Endothelial cell of umbilical vein (primary cell): ENCODE measurements around the gene PRIMPOL. TPM values are rescaled to one million over a fixed set of nuclear protein-coding genes. Genes with fewer than 3 reads are reported as not detected.

Experiments
- BruUV-seq: library from RNA; stranded (reverse); fragments of 400-500 nt; replicated peaks from 2 replicates; lab custom pipeline; 2021; lab: Mats Ljungman, UMichigan
- CTCF ChIA-PET: fragments of 300-600, 350-600 bp; sonication (Branson Sonifier 250); formaldehyde crosslinking; loops from one replicate; lab custom pipeline; 2021; ENCODE audit warnings: antibody characterized with exemption, inconsistent platforms; lab: Charles Lee
- POLR2A ChIA-PET: fragments of 300-600, 350-600 bp; sonication (Branson Sonifier 250); formaldehyde crosslinking; loops from one replicate; lab custom pipeline; 2021; ENCODE audit warnings: antibody characterized with exemption, inconsistent platforms; lab: Charles Lee
- DNase-seq: peaks from one replicate; pipeline ENCODE4 v3.0.0-alpha.2; 2011; ENCODE audit warnings: low read depth, low spot score
- FAIRE-seq: peaks from 2 replicates; lab custom pipeline; 2011; peaks lifted over from hg19 to GRCh38; lab: Jason Lieb, UNC
- H2AFZ ChIP-seq: 2 replicates; pipeline ENCODE4 v1.6.0; 2012; ENCODE audit warnings: low read depth, low read length, control low read depth, inconsistent platforms
- H3K27ac ChIP-seq: 2 replicates; pipeline ENCODE4 v1.5.1; 2011; ENCODE audit warnings: low read depth, mild to moderate bottlenecking, control low read depth, low read length, moderate library complexity; ENCODE audit not compliant: insufficient read depth
- H3K27me3 ChIP-seq, 2 experiments: 2 replicates each; pipeline versions ENCODE4 v1.6.0 to v1.6.1; 2011; ENCODE audit warnings: low read length in 2 of 2, mixed read lengths in 1 of 2; ENCODE audit not compliant: control insufficient read depth in 2 of 2, insufficient read depth in 2 of 2
- H3K36me3 ChIP-seq, 2 experiments: 2 replicates in 1 of 2; 3 replicates in 1 of 2; pipeline ENCODE4 v1.5.1; 2011; ENCODE audit warnings: low read length in 2 of 2, mild to moderate bottlenecking in 1 of 2, moderate library complexity in 1 of 2; ENCODE audit not compliant: control insufficient read depth in 2 of 2, insufficient read depth in 2 of 2; ENCODE audit errors: extremely low read depth in 1 of 2
- H3K4me1 ChIP-seq: 3 replicates; pipeline ENCODE4 v1.5.1; 2011; ENCODE audit warnings: mild to moderate bottlenecking, low read length; ENCODE audit not compliant: control insufficient read depth, insufficient read depth; ENCODE audit errors: extremely low read depth
- H3K4me2 ChIP-seq: 2 replicates; pipeline ENCODE4 v1.6.1; 2011; ENCODE audit warnings: low read length, control low read depth, mixed read lengths; ENCODE audit not compliant: insufficient read depth
- H3K4me3 ChIP-seq, 3 experiments: fragments of 200-600 bp in 1 of 3; sonication (generic), shearing (Covaris generic) in 1 of 3; replicated peaks in 1 of 3; 2 replicates each; pipeline ENCODE4 v1.5.1; 2011 to 2016; ENCODE audit warnings: control low read depth in 3 of 3, low read length in 3 of 3, mild to moderate bottlenecking in 2 of 3, inconsistent platforms in 1 of 3, low read depth in 1 of 3, moderate library complexity in 1 of 3; ENCODE audit not compliant: insufficient read depth in 1 of 3
- H3K79me2 ChIP-seq: 2 replicates; pipeline ENCODE4 v1.6.0; 2012; ENCODE audit warnings: low read length, inconsistent platforms; ENCODE audit not compliant: control insufficient read depth, insufficient read depth
- H3K9ac ChIP-seq: replicated peaks from 2 replicates; pipeline ENCODE3; 2011; ENCODE audit warnings: low read length, control low read depth; ENCODE audit not compliant: insufficient read depth; ENCODE audit errors: extremely low read depth
- H3K9me1 ChIP-seq: replicated peaks from 3 replicates; pipeline ENCODE4 v1.6.0; 2011; ENCODE audit warnings: mild to moderate bottlenecking, low read length; ENCODE audit not compliant: control insufficient read depth, insufficient read depth; ENCODE audit errors: extremely low read depth
- H3K9me3 ChIP-seq: replicated peaks from 2 replicates; pipeline ENCODE4 v1.5.1; 2012; ENCODE audit warnings: low read length, inconsistent platforms; ENCODE audit not compliant: control insufficient read depth, insufficient read depth
- H4K20me1 ChIP-seq: replicated peaks from 2 replicates; pipeline ENCODE3; 2011; ENCODE audit warnings: mild to moderate bottlenecking, low read length; ENCODE audit not compliant: control insufficient read depth, insufficient read depth; ENCODE audit errors: extremely low read depth
- EZH2 ChIP-seq: IDR thresholded peaks from 2 replicates; pipeline ENCODE4 v1.6.1; 2012; ENCODE audit warnings: borderline replicate concordance, low read depth, mild to moderate bottlenecking, moderate library complexity, low read length, inconsistent platforms; ENCODE audit not compliant: severe bottlenecking
- FOS ChIP-seq: IDR thresholded peaks from 2 replicates; pipeline ENCODE4 v1.6.1; 2011; ENCODE audit warnings: mild to moderate bottlenecking, low read length, moderate library complexity, borderline replicate concordance; ENCODE audit not compliant: insufficient read depth
- GATA2 ChIP-seq: IDR thresholded peaks from 2 replicates; pipeline ENCODE4 v1.7.0; 2011; ENCODE audit warnings: low read depth, mild to moderate bottlenecking, moderate library complexity, mixed read lengths, low read length; ENCODE audit not compliant: insufficient read length, insufficient read depth
- JUN ChIP-seq: IDR thresholded peaks from 2 replicates; pipeline ENCODE4 v1.6.1; 2011; ENCODE audit warnings: borderline replicate concordance, low read depth; ENCODE audit not compliant: insufficient read length, insufficient read depth
- MYC ChIP-seq: IDR thresholded peaks from one replicate; pipeline ENCODE4 v1.6.1; 2011; ENCODE audit warnings: mild to moderate bottlenecking, low read depth, low read length
- POLR2A ChIP-seq: IDR thresholded peaks from 2 replicates; pipeline ENCODE4 v1.6.1; 2012; ENCODE audit warnings: low read depth, mild to moderate bottlenecking, control low read depth, low read length
- POLR2AphosphoS5 ChIP-seq: IDR thresholded peaks from 2 replicates; pipeline ENCODE4 v1.6.1; 2012; ENCODE audit warnings: low read depth, mild to moderate bottlenecking, control low read depth, low read length, moderate library complexity; ENCODE audit not compliant: insufficient read depth
- dilution Hi-C: fragments of 300-500 bp; cut with MboI; formaldehyde crosslinking; loops from one replicate; pipeline ENCODE4 v1.15.0; 2019; ENCODE audit warnings: low sequenced_read_pairs; ENCODE audit not compliant: extremely low pct_ligation_motif_present
- intact Hi-C: fragments of 100-400 bp; cut with micrococcal nuclease; formaldehyde crosslinking; loops from one replicate; pipeline ENCODE4 v1.10.0; 2022
- polyA plus RNA-seq, 4 experiments: library from polyadenylated mRNA; depleted of rRNA in 3 of 4; stranded (reverse) in 3 of 4; unstranded in 1 of 4; fragments of >200 nt; gene quantifications; 2 replicates each; pipeline versions ENCODE4 v1.2.1 to v1.2.3, GENCODE V29; 2011 to 2012; ENCODE audit warnings: missing spikeins in 1 of 4
- total RNA-seq: library from RNA; stranded (reverse); gene quantifications from 2 replicates; pipeline ENCODE4 v1.2.3, GENCODE V29; 2021
- TF ChIP-seq, protein P1 (sequence below), 2 donors: IDR thresholded peaks; 1 replicate in 1 of 2; 2 replicates in 1 of 2; pipeline ENCODE4 v1.5.1; 2011; ENCODE audit warnings: low read length in 2 of 2, mild to moderate bottlenecking in 2 of 2, moderate library complexity in 2 of 2, control low read depth in 1 of 2, inconsistent platforms in 1 of 2, low read depth in 1 of 2; ENCODE audit not compliant: insufficient read depth in 1 of 2; ENCODE audit errors: extremely low read depth in 1 of 2
- TF ChIP-seq, protein P2 (sequence below): IDR thresholded peaks from 2 replicates; pipeline ENCODE4 v1.6.1; 2011; ENCODE audit not compliant: insufficient read depth, insufficient read length

The PRIMPOL gene
- total and polyA plus RNA-seq, 2 donors (not counting 3 experiments of a cell fraction or from before 2014, with no cell fraction given): 5.9 to 11.1 TPM

DNA sequence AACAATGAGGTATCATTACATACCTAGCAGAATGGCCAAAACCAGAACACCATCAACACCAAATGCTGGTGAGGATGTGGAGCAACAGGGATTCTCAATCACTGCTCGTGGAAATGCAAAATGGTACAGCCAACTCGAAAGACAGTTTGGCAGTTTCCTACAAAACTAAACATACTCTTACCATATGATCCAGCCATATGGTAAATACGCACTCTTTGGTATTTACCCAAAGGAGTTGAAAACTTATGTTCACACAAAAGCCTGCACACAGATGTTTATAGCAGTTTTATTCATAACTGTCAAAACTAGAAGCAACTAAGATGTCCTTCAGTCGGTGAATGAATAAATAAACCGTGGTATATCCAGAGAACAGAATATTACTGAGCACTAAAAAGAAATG is 8.1 kb upstream of the PRIMPOL start:
- BruUV-seq: no TSS peak
- peaks cover 7 to 11% of the 10 kb centered on the region in 2 experiments for H3K36me3 ChIP-seq
- H3K9ac ChIP-seq: no peak overlapping the region
- dilution Hi-C loops: no loop called here
- H3K27me3 ChIP-seq: no peaks in the 10 kb centered on the region
- no peak overlapping the region for H3K4me2 ChIP-seq
- no peak overlapping the region for H2AFZ ChIP-seq
- DNase-seq (no peak), FAIRE-seq (no peak)
- H3K4me3 ChIP-seq: no peak overlapping the region
- no peaks in the 10 kb centered on the region for H4K20me1 ChIP-seq
- intact Hi-C loops: loop anchor here (10.0 kb wide), 1 partner anchor 503 kb away; the partner anchor contains the start of gene SLC25A4
- no peak overlapping the region for H3K27ac ChIP-seq
- H3K4me1 ChIP-seq: peaks cover 31% of the 10 kb centered on the region
- CTCF ChIA-PET: interaction anchor here (1.1 kb wide), 1 partner anchor 81 kb away, joined by 3 read pairs; no protein-coding TSS in a partner anchor
- TF ChIP-seq POLR2A (no peak), JUN (no peak), MYC (no peak), FOS (no peak), EZH2 (no peak), GATA2 (no peak), POLR2AphosphoS5 (no peak)
- TF ChIP-seq, protein P1, sequence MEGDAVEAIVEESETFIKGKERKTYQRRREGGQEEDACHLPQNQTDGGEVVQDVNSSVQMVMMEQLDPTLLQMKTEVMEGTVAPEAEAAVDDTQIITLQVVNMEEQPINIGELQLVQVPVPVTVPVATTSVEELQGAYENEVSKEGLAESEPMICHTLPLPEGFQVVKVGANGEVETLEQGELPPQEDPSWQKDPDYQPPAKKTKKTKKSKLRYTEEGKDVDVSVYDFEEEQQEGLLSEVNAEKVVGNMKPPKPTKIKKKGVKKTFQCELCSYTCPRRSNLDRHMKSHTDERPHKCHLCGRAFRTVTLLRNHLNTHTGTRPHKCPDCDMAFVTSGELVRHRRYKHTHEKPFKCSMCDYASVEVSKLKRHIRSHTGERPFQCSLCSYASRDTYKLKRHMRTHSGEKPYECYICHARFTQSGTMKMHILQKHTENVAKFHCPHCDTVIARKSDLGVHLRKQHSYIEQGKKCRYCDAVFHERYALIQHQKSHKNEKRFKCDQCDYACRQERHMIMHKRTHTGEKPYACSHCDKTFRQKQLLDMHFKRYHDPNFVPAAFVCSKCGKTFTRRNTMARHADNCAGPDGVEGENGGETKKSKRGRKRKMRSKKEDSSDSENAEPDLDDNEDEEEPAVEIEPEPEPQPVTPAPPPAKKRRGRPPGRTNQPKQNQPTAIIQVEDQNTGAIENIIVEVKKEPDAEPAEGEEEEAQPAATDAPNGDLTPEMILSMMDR (IDR thresholded peaks at IDR 0.05; ENCODE audit: extremely low read depth in 1 of 2, insufficient read depth in 1 of 2, low read depth in 1 of 2, low read length in 2 of 2): no peak
- TF ChIP-seq, protein P2, sequence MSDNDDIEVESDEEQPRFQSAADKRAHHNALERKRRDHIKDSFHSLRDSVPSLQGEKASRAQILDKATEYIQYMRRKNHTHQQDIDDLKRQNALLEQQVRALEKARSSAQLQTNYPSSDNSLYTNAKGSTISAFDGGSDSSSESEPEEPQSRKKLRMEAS: no peak
- peaks cover 96% of the 10 kb centered on the region for H3K79me2 ChIP-seq
- H3K9me1 ChIP-seq: no peaks in the 10 kb centered on the region
- POLR2A ChIA-PET: no interaction called here
- no peaks in the 10 kb centered on the region for H3K9me3 ChIP-seq
